Endothelial cell of umbilical vein (primary cell): Measurements from ENCODE around the gene TBC1D23. TPM values are rescaled to one million over a fixed set of nuclear protein-coding genes. Genes with fewer than 3 reads are reported as not detected.

Experiments used
- BruUV-seq: library from RNA; stranded (reverse); fragments of 400-500 nt; replicated peaks from 2 replicates; lab custom pipeline; 2021; lab: Mats Ljungman, UMichigan
- CTCF ChIA-PET: fragments of 300-600, 350-600 bp; sonication (Branson Sonifier 250); formaldehyde crosslinking; loops from one replicate; lab custom pipeline; 2021; ENCODE audit warnings: antibody characterized with exemption, inconsistent platforms; lab: Charles Lee
- POLR2A ChIA-PET: fragments of 300-600, 350-600 bp; sonication (Branson Sonifier 250); formaldehyde crosslinking; loops from one replicate; lab custom pipeline; 2021; ENCODE audit warnings: antibody characterized with exemption, inconsistent platforms; lab: Charles Lee
- DNase-seq: peaks from one replicate; pipeline ENCODE4 v3.0.0-alpha.2; 2011; ENCODE audit warnings: low read depth, low spot score
- FAIRE-seq: peaks from 2 replicates; lab custom pipeline; 2011; peaks lifted over from hg19 to GRCh38; lab: Jason Lieb, UNC
- H2AFZ ChIP-seq: 2 replicates; pipeline ENCODE4 v1.6.0; 2012; ENCODE audit warnings: low read depth, low read length, control low read depth, inconsistent platforms
- H3K27ac ChIP-seq: 2 replicates; pipeline ENCODE4 v1.5.1; 2011; ENCODE audit warnings: low read depth, mild to moderate bottlenecking, control low read depth, low read length, moderate library complexity; ENCODE audit not compliant: insufficient read depth
- H3K27me3 ChIP-seq, 2 experiments: 2 replicates each; pipeline versions ENCODE4 v1.6.0 to v1.6.1; 2011; ENCODE audit warnings: low read length in 2 of 2, mixed read lengths in 1 of 2; ENCODE audit not compliant: control insufficient read depth in 2 of 2, insufficient read depth in 2 of 2
- H3K36me3 ChIP-seq, 2 experiments: 2 replicates in 1 of 2; 3 replicates in 1 of 2; pipeline ENCODE4 v1.5.1; 2011; ENCODE audit warnings: low read length in 2 of 2, mild to moderate bottlenecking in 1 of 2, moderate library complexity in 1 of 2; ENCODE audit not compliant: control insufficient read depth in 2 of 2, insufficient read depth in 2 of 2; ENCODE audit errors: extremely low read depth in 1 of 2
- H3K4me1 ChIP-seq: 3 replicates; pipeline ENCODE4 v1.5.1; 2011; ENCODE audit warnings: mild to moderate bottlenecking, low read length; ENCODE audit not compliant: control insufficient read depth, insufficient read depth; ENCODE audit errors: extremely low read depth
- H3K4me2 ChIP-seq: 2 replicates; pipeline ENCODE4 v1.6.1; 2011; ENCODE audit warnings: low read length, control low read depth, mixed read lengths; ENCODE audit not compliant: insufficient read depth
- H3K4me3 ChIP-seq, 3 experiments: fragments of 200-600 bp in 1 of 3; sonication (generic), shearing (Covaris generic) in 1 of 3; replicated peaks in 1 of 3; 2 replicates each; pipeline ENCODE4 v1.5.1; 2011 to 2016; ENCODE audit warnings: control low read depth in 3 of 3, low read length in 3 of 3, mild to moderate bottlenecking in 2 of 3, inconsistent platforms in 1 of 3, low read depth in 1 of 3, moderate library complexity in 1 of 3; ENCODE audit not compliant: insufficient read depth in 1 of 3
- H3K79me2 ChIP-seq: 2 replicates; pipeline ENCODE4 v1.6.0; 2012; ENCODE audit warnings: low read length, inconsistent platforms; ENCODE audit not compliant: control insufficient read depth, insufficient read depth
- H3K9ac ChIP-seq: replicated peaks from 2 replicates; pipeline ENCODE3; 2011; ENCODE audit warnings: low read length, control low read depth; ENCODE audit not compliant: insufficient read depth; ENCODE audit errors: extremely low read depth
- H3K9me1 ChIP-seq: replicated peaks from 3 replicates; pipeline ENCODE4 v1.6.0; 2011; ENCODE audit warnings: mild to moderate bottlenecking, low read length; ENCODE audit not compliant: control insufficient read depth, insufficient read depth; ENCODE audit errors: extremely low read depth
- H3K9me3 ChIP-seq: replicated peaks from 2 replicates; pipeline ENCODE4 v1.5.1; 2012; ENCODE audit warnings: low read length, inconsistent platforms; ENCODE audit not compliant: control insufficient read depth, insufficient read depth
- H4K20me1 ChIP-seq: replicated peaks from 2 replicates; pipeline ENCODE3; 2011; ENCODE audit warnings: mild to moderate bottlenecking, low read length; ENCODE audit not compliant: control insufficient read depth, insufficient read depth; ENCODE audit errors: extremely low read depth
- CTCF ChIP-seq, 2 donors: IDR thresholded peaks; 1 replicate in 1 of 2; 2 replicates in 1 of 2; pipeline ENCODE4 v1.5.1; 2011; ENCODE audit warnings: low read length in 2 of 2, mild to moderate bottlenecking in 2 of 2, moderate library complexity in 2 of 2, control low read depth in 1 of 2, inconsistent platforms in 1 of 2, low read depth in 1 of 2; ENCODE audit not compliant: insufficient read depth in 1 of 2; ENCODE audit errors: extremely low read depth in 1 of 2
- EZH2 ChIP-seq: IDR thresholded peaks from 2 replicates; pipeline ENCODE4 v1.6.1; 2012; ENCODE audit warnings: borderline replicate concordance, low read depth, mild to moderate bottlenecking, moderate library complexity, low read length, inconsistent platforms; ENCODE audit not compliant: severe bottlenecking
- FOS ChIP-seq: IDR thresholded peaks from 2 replicates; pipeline ENCODE4 v1.6.1; 2011; ENCODE audit warnings: mild to moderate bottlenecking, low read length, moderate library complexity, borderline replicate concordance; ENCODE audit not compliant: insufficient read depth
- GATA2 ChIP-seq: IDR thresholded peaks from 2 replicates; pipeline ENCODE4 v1.7.0; 2011; ENCODE audit warnings: low read depth, mild to moderate bottlenecking, moderate library complexity, mixed read lengths, low read length; ENCODE audit not compliant: insufficient read length, insufficient read depth
- JUN ChIP-seq: IDR thresholded peaks from 2 replicates; pipeline ENCODE4 v1.6.1; 2011; ENCODE audit warnings: borderline replicate concordance, low read depth; ENCODE audit not compliant: insufficient read length, insufficient read depth
- MAX ChIP-seq: IDR thresholded peaks from 2 replicates; pipeline ENCODE4 v1.6.1; 2011; ENCODE audit not compliant: insufficient read depth, insufficient read length
- MYC ChIP-seq: IDR thresholded peaks from one replicate; pipeline ENCODE4 v1.6.1; 2011; ENCODE audit warnings: mild to moderate bottlenecking, low read depth, low read length
- POLR2AphosphoS5 ChIP-seq: IDR thresholded peaks from 2 replicates; pipeline ENCODE4 v1.6.1; 2012; ENCODE audit warnings: low read depth, mild to moderate bottlenecking, control low read depth, low read length, moderate library complexity; ENCODE audit not compliant: insufficient read depth
- dilution Hi-C: fragments of 300-500 bp; cut with MboI; formaldehyde crosslinking; loops from one replicate; pipeline ENCODE4 v1.15.0; 2019; ENCODE audit warnings: low sequenced_read_pairs; ENCODE audit not compliant: extremely low pct_ligation_motif_present
- intact Hi-C: fragments of 100-400 bp; cut with micrococcal nuclease; formaldehyde crosslinking; loops from one replicate; pipeline ENCODE4 v1.10.0; 2022
- polyA plus RNA-seq, 4 experiments: library from polyadenylated mRNA; depleted of rRNA in 3 of 4; stranded (reverse) in 3 of 4; unstranded in 1 of 4; fragments of >200 nt; gene quantifications; 2 replicates each; pipeline versions ENCODE4 v1.2.1 to v1.2.3, GENCODE V29; 2011 to 2012; ENCODE audit warnings: missing spikeins in 1 of 4
- total RNA-seq: library from RNA; stranded (reverse); gene quantifications from 2 replicates; pipeline ENCODE4 v1.2.3, GENCODE V29; 2021

Gene TBC1D23
- total and polyA plus RNA-seq, 2 donors (not counting 3 experiments of a cell fraction or from before 2014, with no cell fraction given) = 10.3 to 34.8 TPM

GRCh38 chr3:100221159-100221558 is 39.6 kb upstream of the TBC1D23 start:
- Histone ChIP-seq H3K4me2 (no peak overlapping the region), H3K27me3 (peaks cover 4 to 5% of the 10 kb centered on the region in 2 experiments), H3K9me1 (no peaks in the 10 kb centered on the region), H3K9ac (no peak overlapping the region), H3K79me2 (no peaks in the 10 kb centered on the region), H3K4me1 (no peaks in the 10 kb centered on the region), H3K4me3 (no peak overlapping the region), H4K20me1 (no peaks in the 10 kb centered on the region), H3K36me3 (no peaks in the 10 kb centered on the region), H2AFZ (no peak overlapping the region), H3K27ac (no peak overlapping the region), H3K9me3 (no peaks in the 10 kb centered on the region)
- ChIA-PET CTCF (no interaction called here), POLR2A (no interaction called here)
- FAIRE-seq = no peak
- no TSS peak for BruUV-seq
- intact Hi-C loops (no loop called here), dilution Hi-C loops (no loop called here)
- DNase-seq = no peak
- TF ChIP-seq GATA2 (no peak), FOS (no peak), POLR2AphosphoS5 (no peak), JUN (no peak), CTCF (IDR thresholded peaks at IDR 0.05; ENCODE audit: extremely low read depth in 1 of 2, insufficient read depth in 1 of 2, low read depth in 1 of 2, low read length in 2 of 2) (no peak), MAX (no peak), EZH2 (no peak), MYC (no peak)
